Lung (tissue), 12 donors: Measurements from ENCODE around the gene UBE2E1. TPM values are rescaled to one million over a fixed set of nuclear protein-coding genes. Genes with fewer than 3 reads are reported as not detected.
A peak's percentile ranks its signal among the peaks of the same experiment; 100 is the strongest.

Experiments used
- ATAC-seq: fragments of 200-7000 bp; cut with Tn5 transposase; one replicate; pipeline ENCODE4 v1.9.1; 2020; ENCODE audit warnings: moderate number of reproducible peaks; ENCODE audit not compliant: insufficient read depth, low FRiP score
- DNase-seq, 3 donors: peaks; one replicate each; pipeline ENCODE4 v3.0.0-alpha.2; 2013 to 2017
- H3K27ac ChIP-seq, 2 donors: one replicate each; pipeline ENCODE4 v1.5.1; 2013; ENCODE audit warnings: mild to moderate bottlenecking in 2 of 2, moderate library complexity in 2 of 2, control low read depth in 1 of 2, inconsistent platforms in 1 of 2, low read depth in 1 of 2, low read length in 1 of 2
- H3K27me3 ChIP-seq, 3 donors: one replicate each; pipeline ENCODE4 v1.5.1; 2013; ENCODE audit warnings: low read length in 2 of 3; ENCODE audit not compliant: control insufficient read depth in 3 of 3, insufficient read depth in 3 of 3
- H3K36me3 ChIP-seq, 4 donors: one replicate each; pipeline ENCODE4 v1.5.1; 2013; ENCODE audit warnings: low read length in 4 of 4, mild to moderate bottlenecking in 1 of 4, moderate library complexity in 1 of 4; ENCODE audit not compliant: control insufficient read depth in 4 of 4, insufficient read depth in 4 of 4
- H3K4me1 ChIP-seq, 5 donors: one replicate each; pipeline ENCODE4 v1.5.1; 2013; ENCODE audit warnings: low read length in 5 of 5, mild to moderate bottlenecking in 2 of 5, moderate library complexity in 1 of 5; ENCODE audit not compliant: control insufficient read depth in 5 of 5, insufficient read depth in 5 of 5
- H3K4me3 ChIP-seq: one replicate; pipeline ENCODE4 v1.5.1; 2013; ENCODE audit warnings: mild to moderate bottlenecking, control low read depth, moderate library complexity
- H3K9ac ChIP-seq, 2 donors: one replicate each; pipeline ENCODE4 v1.5.1; 2013; ENCODE audit warnings: low read length in 2 of 2, control low read depth in 1 of 2; ENCODE audit not compliant: insufficient read depth in 1 of 2
- H3K9me3 ChIP-seq, 4 donors: one replicate each; pipeline ENCODE4 v1.5.1; 2013; ENCODE audit warnings: low read length in 3 of 4, mild to moderate bottlenecking in 1 of 4, moderate library complexity in 1 of 4; ENCODE audit not compliant: control insufficient read depth in 4 of 4, insufficient read depth in 3 of 4
- CTCF ChIP-seq: IDR thresholded peaks from 2 replicates; pipeline ENCODE4 v1.5.1; 2012; ENCODE audit warnings: mild to moderate bottlenecking; ENCODE audit errors: control extremely low read depth, extremely low read depth
- WGBS, 2 donors: extraction: QIAGEN DNeasy Blood & Tissue Kit; methylation state at CpG; one replicate each; pipeline ENCODE4 v1.1.7; 2013; 5-methylcytosine and 5-hydroxymethylcytosine counted together
- polyA plus RNA-seq, 2 donors: library from polyadenylated mRNA; stranded (reverse); fragments of 200-250 nt; gene quantifications; one replicate each; pipeline ENCODE4 v1.2.1, GENCODE V29; 2013
- total RNA-seq, 2 donors: library from RNA; depleted of rRNA in 1 of 2; stranded (reverse); fragments of >200 nt in 1 of 2; gene quantifications; one replicate each; pipeline ENCODE4 v1.2.1, GENCODE V29; 2014 to 2021
- donor health status: control.
- donor health status: control.
- donor health status: Bipolar disorder and iron deficiency.
- donor health status: healthy.
- donor health status: DM: yes; HTN: yes; CAD: no.

Gene UBE2E1
- total and polyA plus RNA-seq, 4 donors = 74.1 to 156 (median 87.6) TPM

- TF ChIP-seq CTCF = no peak
- H3K9me3 ChIP-seq = no peaks in the 10 kb centered on the region
- H3K27ac ChIP-seq = no peak overlapping the region
- no peak overlapping the region for H3K9ac ChIP-seq
- WGBS, 2 donors = 35 to 69% methylated on average over 4 of the region's 4 CpGs
- H3K36me3 ChIP-seq = no peaks in the 10 kb centered on the region
- ATAC-seq (no peak), DNase-seq (no peak)
- no peak overlapping the region for H3K4me3 ChIP-seq
- H3K27me3 ChIP-seq = no peaks in the 10 kb centered on the region
- H3K4me1 ChIP-seq = no peaks in the 10 kb centered on the region
Measured at GRCh38 chr3:23932571-23932970, 126.8 kb downstream of the UBE2E1 start.

GRCh38 chr3:23934253-23934652 lies 128.5 kb downstream of the UBE2E1 start:
- DNase-seq = no peak
- Histone ChIP-seq H3K9me3 (peaks cover 0 to 3% (median 1%) of the 10 kb centered on the region in 4 donors), H3K4me1 (no peaks in the 10 kb centered on the region), H3K9ac (no peak overlapping the region), H3K27ac (no peak overlapping the region), H3K4me3 (no peak overlapping the region), H3K27me3 (no peaks in the 10 kb centered on the region), H3K36me3 (no peaks in the 10 kb centered on the region)
- WGBS, 2 donors = 68 to 71% methylated on average over 4 of the region's 4 CpGs
- ATAC-seq = no peak
- no peak for TF ChIP-seq CTCF

GRCh38 chr3:23937296-23937695 lies 131.5 kb downstream of the UBE2E1 start:
- H3K27me3 ChIP-seq = no peaks in the 10 kb centered on the region
- no peak for TF ChIP-seq CTCF
- no peak overlapping the region for H3K9ac ChIP-seq
- DNase-seq = no peak
- WGBS, 2 donors = 59 to 86% methylated on average over 1 of the region's 1 CpG
- no peak overlapping the region for H3K4me3 ChIP-seq
- peaks cover 0 to 3% (median 1%) of the 10 kb centered on the region in 4 donors for H3K9me3 ChIP-seq
- no peaks in the 10 kb centered on the region for H3K36me3 ChIP-seq
- H3K4me1 ChIP-seq = no peaks in the 10 kb centered on the region
- no peak overlapping the region for H3K27ac ChIP-seq
- ATAC-seq = no peak

GRCh38 chr3:23938688-23939087 lies 132.9 kb downstream of the UBE2E1 start:
- H3K27me3 ChIP-seq = no peaks in the 10 kb centered on the region
- H3K9me3 ChIP-seq = peaks cover 0 to 3% (median 1%) of the 10 kb centered on the region in 4 donors
- no peaks in the 10 kb centered on the region for H3K36me3 ChIP-seq
- H3K4me3 ChIP-seq = no peak overlapping the region
- no peak overlapping the region for H3K27ac ChIP-seq
- H3K9ac ChIP-seq = no peak overlapping the region
- ATAC-seq = no peak
- no peak for TF ChIP-seq CTCF
- peak in 2 of 3 donors; percentile 55 to 61 for DNase-seq
- H3K4me1 ChIP-seq = peaks cover 0 to 3% (median 0%) of the 10 kb centered on the region in 5 donors
